ENCODE results near the gene DDX18. TPM values are rescaled to one million over a fixed set of nuclear protein-coding genes. Genes with fewer than 3 reads are reported as not detected.
"Not testable (repeated sequence)": the region's sequence is repeated elsewhere in the genome, so short reads cannot be mapped to it uniquely, and the experiment has no call there.

Gene DDX18
- total and polyA plus RNA-seq, 2 donors (not counting 1 experiment from before 2014, with no cell fraction given): 37.2 to 44.9 TPM

GRCh38 chr2:117820444-117820843 is 6.0 kb downstream of the DDX18 start:
- Histone ChIP-seq H3K9me3 (ENCODE audit: control insufficient read depth, insufficient read depth, low read depth, low read length) (no peaks in the 10 kb centered on the region), H2AFZ (ENCODE audit: low read length) (no peak overlapping the region), H3K27me3 (ENCODE audit: control insufficient read depth, insufficient read depth, low read length) (no peaks in the 10 kb centered on the region), H3K27ac (ENCODE audit: insufficient read depth, low read length) (no peak overlapping the region), H3K4me2 (ENCODE audit: extremely low read depth, insufficient read depth, low read length) (no peak overlapping the region), H3K9ac (ENCODE audit: insufficient read depth, low read length) (no peak overlapping the region), H3K4me3 (replicated peaks in 1 of 4; ENCODE audit: control extremely low read depth in 1 of 4, insufficient read depth in 1 of 4, low read depth in 3 of 4, low read length in 4 of 4) (no peak overlapping the region), H4K20me1 (ENCODE audit: control insufficient read depth, extremely low read depth, insufficient read depth, low read length) (peaks cover 1% of the 10 kb centered on the region), H3K4me1 (ENCODE audit: control insufficient read depth, extremely low read depth, insufficient read depth, low read length) (peaks cover 2% of the 10 kb centered on the region), H3K79me2 (ENCODE audit: control insufficient read depth, insufficient read depth, low read length) (peaks cover 16% of the 10 kb centered on the region), H3K36me3 (ENCODE audit: control insufficient read depth, insufficient read depth, low read length) (peaks cover 17% of the 10 kb centered on the region)
- TF ChIP-seq CTCF (conservative IDR thresholded peaks at IDR 0.05 in 1 of 2, IDR thresholded peaks at IDR 0.05 in 1 of 2; ENCODE audit: low read depth in 1 of 2, low read length in 2 of 2): no peak
- no peak for TF ChIP-seq EZH2 (IDR thresholded peaks at IDR 0.05; ENCODE audit: low read length, missing control alignments)
- no peak for DNase-seq (ENCODE audit: low read depth in 2 of 2)

GRCh38 chr2:117825437-117825836 is 10.9 kb downstream of the DDX18 start:
- no peaks in the 10 kb centered on the region for H3K9me3 ChIP-seq (ENCODE audit: control insufficient read depth, insufficient read depth, low read depth, low read length)
- no peak overlapping the region for H2AFZ ChIP-seq (ENCODE audit: low read length)
- H3K4me1 ChIP-seq (ENCODE audit: control insufficient read depth, extremely low read depth, insufficient read depth, low read length): no peaks in the 10 kb centered on the region
- H3K36me3 ChIP-seq (ENCODE audit: control insufficient read depth, insufficient read depth, low read length): peaks cover 18% of the 10 kb centered on the region
- H3K4me3 ChIP-seq (replicated peaks in 1 of 4; ENCODE audit: control extremely low read depth in 1 of 4, insufficient read depth in 1 of 4, low read depth in 3 of 4, low read length in 4 of 4): no peak overlapping the region
- no peak overlapping the region for H3K4me2 ChIP-seq (ENCODE audit: extremely low read depth, insufficient read depth, low read length)
- no peak overlapping the region for H3K27ac ChIP-seq (ENCODE audit: insufficient read depth, low read length)
- H3K9ac ChIP-seq (ENCODE audit: insufficient read depth, low read length): no peak overlapping the region
- no peak for DNase-seq (ENCODE audit: low read depth in 2 of 2)
- H4K20me1 ChIP-seq (ENCODE audit: control insufficient read depth, extremely low read depth, insufficient read depth, low read length): peaks cover 1% of the 10 kb centered on the region
- no peaks in the 10 kb centered on the region for H3K27me3 ChIP-seq (ENCODE audit: control insufficient read depth, insufficient read depth, low read length)
- no peak for TF ChIP-seq CTCF (conservative IDR thresholded peaks at IDR 0.05 in 1 of 2, IDR thresholded peaks at IDR 0.05 in 1 of 2; ENCODE audit: low read depth in 1 of 2, low read length in 2 of 2)
- TF ChIP-seq EZH2 (IDR thresholded peaks at IDR 0.05; ENCODE audit: low read length, missing control alignments): no peak
- H3K79me2 ChIP-seq (ENCODE audit: control insufficient read depth, insufficient read depth, low read length): no peaks in the 10 kb centered on the region

DNA sequence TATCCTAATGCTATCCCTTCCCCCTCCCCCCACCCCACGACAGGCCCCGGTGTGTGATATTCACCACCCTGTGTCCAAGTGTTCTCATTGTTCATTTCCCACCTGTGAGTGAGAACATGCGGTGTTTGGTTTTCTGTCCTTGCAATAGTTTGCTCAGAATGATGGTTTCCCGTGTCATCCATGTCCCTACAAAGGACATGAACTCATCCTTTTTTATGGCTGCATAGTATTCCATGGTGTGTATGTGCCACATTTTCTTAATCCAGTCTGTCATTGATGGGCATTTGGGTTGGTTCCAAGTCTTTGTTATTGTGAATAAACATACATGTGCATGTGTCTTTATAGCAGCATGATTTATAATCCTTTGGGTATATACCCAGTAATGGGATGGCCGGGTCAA is 13.0 kb downstream of the DDX18 start:
- DNase-seq (ENCODE audit: low read depth in 2 of 2); H2AFZ ChIP-seq (ENCODE audit: low read length); H3K4me3 ChIP-seq (replicated peaks in 1 of 4; ENCODE audit: control extremely low read depth in 1 of 4, insufficient read depth in 1 of 4, low read depth in 3 of 4, low read length in 4 of 4); H3K27me3 ChIP-seq (ENCODE audit: control insufficient read depth, insufficient read depth, low read length); H3K4me1 ChIP-seq (ENCODE audit: control insufficient read depth, extremely low read depth, insufficient read depth, low read length); H3K9me3 ChIP-seq (ENCODE audit: control insufficient read depth, insufficient read depth, low read depth, low read length); H3K27ac ChIP-seq (ENCODE audit: insufficient read depth, low read length); H3K79me2 ChIP-seq (ENCODE audit: control insufficient read depth, insufficient read depth, low read length); H4K20me1 ChIP-seq (ENCODE audit: control insufficient read depth, extremely low read depth, insufficient read depth, low read length); H3K4me2 ChIP-seq (ENCODE audit: extremely low read depth, insufficient read depth, low read length); H3K9ac ChIP-seq (ENCODE audit: insufficient read depth, low read length): not testable (repeated sequence)
- peaks cover 15% of the 10 kb centered on the region for H3K36me3 ChIP-seq (ENCODE audit: control insufficient read depth, insufficient read depth, low read length)

Measured in fibroblast of lung (primary cell).